GM19467 (cell line): ENCODE data around the gene INMT.

Experiments used
- ATAC-seq: cut with Tn5 transposase; IDR thresholded peaks from one replicate; pipeline ENCODE4 v1.9.1; 2021; ENCODE audit warnings: mild to moderate bottlenecking, moderate library complexity; ENCODE audit not compliant: unreplicated experiment

INMT gene

GRCh38 chr7:30727061-30727945 lies 24.6 kb upstream of the INMT start:
- ATAC-seq: peak; percentile 65

- no peak for ATAC-seq
These were observed 23.3 kb upstream of the INMT start for GRCh38 chr7:30728591-30729100.

- no peak for ATAC-seq
These were observed 22.3 kb upstream of the INMT start for GRCh38 chr7:30729642-30730041.

GRCh38 chr7:30730097-30730496 lies 21.8 kb upstream of the INMT start:
- ATAC-seq: no peak

- no peak for ATAC-seq
These were observed 20.9 kb upstream of the INMT start for GRCh38 chr7:30730996-30731395.

- no peak for ATAC-seq
These were observed 20.4 kb upstream of the INMT start for GRCh38 chr7:30731581-30731980.

GRCh38 chr7:30732606-30733005 lies 19.3 kb upstream of the INMT start:
- ATAC-seq: no peak

- ATAC-seq: no peak
These were observed 18.7 kb upstream of the INMT start for GRCh38 chr7:30733216-30733615.

GRCh38 chr7:30733691-30734090 lies 18.2 kb upstream of the INMT start:
- ATAC-seq: no peak

GRCh38 chr7:30734497-30734896 lies 17.4 kb upstream of the INMT start:
- no peak for ATAC-seq

GRCh38 chr7:30735631-30736030 lies 16.3 kb upstream of the INMT start:
- no peak for ATAC-seq

GRCh38 chr7:30736291-30736690 lies 15.6 kb upstream of the INMT start:
- no peak for ATAC-seq

GRCh38 chr7:30738026-30738915 lies 13.7 kb upstream of the INMT start:
- ATAC-seq: no peak

- ATAC-seq: no peak
These were observed 12.2 kb upstream of the INMT start for GRCh38 chr7:30739691-30740090.

GRCh38 chr7:30740417-30741181 lies 11.3 kb upstream of the INMT start:
- peak; percentile 70 for ATAC-seq

- no peak for ATAC-seq
These were observed 10.6 kb upstream of the INMT start for GRCh38 chr7:30741289-30741688.

GRCh38 chr7:30743371-30744074 lies 8.4 kb upstream of the INMT start:
- no peak for ATAC-seq

- ATAC-seq: no peak
These were observed 7.9 kb upstream of the INMT start for GRCh38 chr7:30744075-30744417.

GRCh38 chr7:30745261-30745941 lies 6.5 kb upstream of the INMT start:
- no peak for ATAC-seq

GRCh38 chr7:30750010-30750409 lies 1.9 kb upstream of the INMT start:
- no peak for ATAC-seq
